HTERT RPE-1 (cell line): Measurements from ENCODE around the gene PARD6G.
"Not testable (repeated sequence)": the region's sequence is repeated elsewhere in the genome, so short reads cannot be mapped to it uniquely, and the experiment has no call there.

Source experiments
- in situ Hi-C: fragments of 300-500 bp; cut with MboI; formaldehyde crosslinking; loops from 4 replicates; pipeline ENCODE4 v1.14.3; 2020; ENCODE audit warnings: low sequenced_read_pairs

Gene PARD6G

GRCh38 chr18:80172056-80172455 is 75.3 kb downstream of the PARD6G start:
- in situ Hi-C loops, result no loop called here

- in situ Hi-C loops, result no loop called here
Observed at GRCh38 chr18:80171054-80171872, 76.1 kb downstream of the PARD6G start.

GRCh38 chr18:80170395-80171053 is 76.8 kb downstream of the PARD6G start:
- in situ Hi-C loops, result no loop called here

- in situ Hi-C loops, result no loop called here
Observed at GRCh38 chr18:80169607-80170006, 77.7 kb downstream of the PARD6G start.

GRCh38 chr18:80168982-80169381 is 78.3 kb downstream of the PARD6G start:
- in situ Hi-C loops, result no loop called here

- in situ Hi-C loops, result no loop called here
Observed at GRCh38 chr18:80168346-80168745, 79.0 kb downstream of the PARD6G start.

GRCh38 chr18:80167931-80168330 is 79.4 kb downstream of the PARD6G start:
- in situ Hi-C loops, result no loop called here

GRCh38 chr18:80167331-80167730 is 80.0 kb downstream of the PARD6G start:
- in situ Hi-C loops, result no loop called here

- in situ Hi-C loops, result no loop called here
Observed at GRCh38 chr18:80166725-80167124, 80.6 kb downstream of the PARD6G start.

- in situ Hi-C loops, result no loop called here
Observed at GRCh38 chr18:80166240-80166639, 81.1 kb downstream of the PARD6G start.

GRCh38 chr18:80164727-80165355 is 82.5 kb downstream of the PARD6G start:
- in situ Hi-C loops, result not testable (repeated sequence)

- in situ Hi-C loops, result no loop called here
Observed at GRCh38 chr18:80163183-80163582, 84.1 kb downstream of the PARD6G start.

- in situ Hi-C loops, result no loop called here
Observed at GRCh38 chr18:80161781-80162417, 85.4 kb downstream of the PARD6G start.

- in situ Hi-C loops, result no loop called here
Observed at GRCh38 chr18:80159713-80160636, 87.3 kb downstream of the PARD6G start.

- in situ Hi-C loops, result no loop called here
Observed at GRCh38 chr18:80158365-80158764, 88.9 kb downstream of the PARD6G start.

GRCh38 chr18:80157708-80158343 is 89.5 kb downstream of the PARD6G start:
- in situ Hi-C loops, result no loop called here

GRCh38 chr18:80154293-80154692 is 93.0 kb downstream of the PARD6G start:
- in situ Hi-C loops, result no loop called here

- in situ Hi-C loops, result no loop called here
Observed at GRCh38 chr18:80149667-80150066, 97.6 kb downstream of the PARD6G start.

GRCh38 chr18:80148326-80149199 is 98.8 kb downstream of the PARD6G start:
- in situ Hi-C loops, result no loop called here
